HepG2 (cell line): Measurements from ENCODE around the gene DLG2. TPM values are rescaled to one million over a fixed set of nuclear protein-coding genes. Genes with fewer than 3 reads are reported as not detected.

Source experiments
- ATAC-seq: fragments of 200-7000 bp; cut with Tn5 transposase; 3 replicates; pipeline ENCODE4 v1.9.1; 2020; ENCODE audit warnings: mild to moderate bottlenecking, moderate library complexity
- BruUV-seq: library from RNA; stranded (reverse); fragments of 400-500 nt; replicated peaks from 2 replicates; lab custom pipeline; 2021; lab: Mats Ljungman, UMichigan
- CTCF ChIA-PET: fragments of 300-600 bp; formaldehyde crosslinking; extraction: SDS; loops from one replicate; lab custom pipeline; 2021; ENCODE audit warnings: low total read pairs, inconsistent platforms, low intra/inter-chr PET ratio; lab: Yijun Ruan, JAX
- POLR2A ChIA-PET: fragments of 350-600 bp; sonication (Branson Sonifier 250); formaldehyde crosslinking; loops from one replicate; lab custom pipeline; 2020; ENCODE audit warnings: antibody characterized with exemption, inconsistent platforms; lab: Yijun Ruan, JAX
- DNase-seq: peaks from one replicate; pipeline ENCODE4 v3.0.0-alpha.2; 2015; ENCODE audit warnings: low spot score
- FAIRE-seq: peaks from 3 replicates; lab custom pipeline; 2011; peaks lifted over from hg19 to GRCh38; lab: Jason Lieb, UNC
- H2AFZ ChIP-seq: one replicate; pipeline ENCODE4 v1.6.1; 2011; ENCODE audit warnings: low read length, inconsistent platforms
- H3K27ac ChIP-seq: fragments of 300-600 bp; 3 replicates; pipeline ENCODE4 v1.8.0; 2011; ENCODE audit warnings: mixed run types, mild to moderate bottlenecking, mixed read lengths, low read length, inconsistent platforms; ENCODE audit not compliant: insufficient read depth; ENCODE audit errors: extremely low read length
- H3K27me3 ChIP-seq, 2 experiments: fragments of 200-600 bp in 1 of 2; 2 replicates in 1 of 2; 3 replicates in 1 of 2; pipeline versions ENCODE4 v1.6.0 to v1.8.0; 2011; ENCODE audit warnings: low read length in 2 of 2, mild to moderate bottlenecking in 2 of 2, moderate library complexity in 2 of 2, inconsistent platforms in 1 of 2; ENCODE audit not compliant: insufficient read depth in 2 of 2, control insufficient read depth in 1 of 2
- H3K36me3 ChIP-seq, 2 experiments: fragments of 200-600 bp in 1 of 2; replicated peaks in 1 of 2; 2 replicates in 1 of 2; 3 replicates in 1 of 2; pipeline versions ENCODE4 v1.5.1 to v1.8.0; 2011; ENCODE audit warnings: low read length in 2 of 2, inconsistent platforms in 1 of 2; ENCODE audit not compliant: insufficient read depth in 2 of 2, control insufficient read depth in 1 of 2
- H3K4me1 ChIP-seq: 2 replicates; pipeline ENCODE4 v1.5.1; 2012; ENCODE audit warnings: low read length, inconsistent platforms; ENCODE audit not compliant: insufficient read depth
- H3K4me2 ChIP-seq: 2 replicates; pipeline ENCODE4 v1.6.0; 2011; ENCODE audit warnings: low read depth, low read length, inconsistent platforms
- H3K4me3 ChIP-seq, 3 experiments: fragments of 200-600 bp in 1 of 3; sonication (generic), shearing (Covaris generic) in 1 of 3; replicated peaks in 1 of 3; 2 replicates each; pipeline ENCODE4 v1.5.1; 2011 to 2016; ENCODE audit warnings: low read length in 3 of 3, inconsistent platforms in 2 of 3, low read depth in 2 of 3, mild to moderate bottlenecking in 2 of 3, control low read depth in 1 of 3, mixed read lengths in 1 of 3; ENCODE audit not compliant: insufficient read depth in 1 of 3
- H3K79me2 ChIP-seq: one replicate; pipeline ENCODE4 v1.6.1; 2011; ENCODE audit warnings: low read length, inconsistent platforms; ENCODE audit not compliant: insufficient read depth
- H3K9ac ChIP-seq: 2 replicates; pipeline ENCODE4 v1.6.0; 2011; ENCODE audit warnings: mild to moderate bottlenecking, low read depth, low read length, inconsistent platforms; ENCODE audit not compliant: insufficient read depth
- H3K9me3 ChIP-seq: 2 replicates; pipeline ENCODE4 v1.5.1; 2012; ENCODE audit warnings: mild to moderate bottlenecking, low read length
- H4K20me1 ChIP-seq: 2 replicates; pipeline ENCODE4 v1.6.0; 2011; ENCODE audit warnings: inconsistent platforms, mild to moderate bottlenecking, low read length, moderate library complexity; ENCODE audit not compliant: insufficient read depth
- HIC2 ChIP-seq: sonication (generic); formaldehyde crosslinking; IDR thresholded peaks from 2 replicates; pipeline ENCODE4 v1.9.0; 2022; ENCODE audit warnings: low read depth, missing genetic modification reagents
- MAFF ChIP-seq: IDR thresholded peaks from 2 replicates; pipeline ENCODE4 v1.6.1; 2011; ENCODE audit warnings: low read depth, low read length, improper control_type of control experiment
- PITX1 ChIP-seq: sonication (generic); formaldehyde crosslinking; IDR thresholded peaks from 2 replicates; pipeline ENCODE4 v1.5.1; 2020; ENCODE audit warnings: mild to moderate bottlenecking, missing genetic modification reagents
- POLR2AphosphoS5 ChIP-seq: IDR thresholded peaks from 2 replicates; pipeline ENCODE4 v1.6.1; 2012; ENCODE audit warnings: low read depth, low read length
- TSC22D2 ChIP-seq: sonication (generic); formaldehyde crosslinking; IDR thresholded peaks from 2 replicates; pipeline ENCODE4 v1.5.1; 2020; ENCODE audit warnings: missing genetic modification reagents, mild to moderate bottlenecking, borderline replicate concordance
- WGBS: methylation state at CpG from one replicate; pipeline ENCODE4 v1.1.6; 2017; ENCODE audit warnings: low lambda C conversion rate; 5-methylcytosine and 5-hydroxymethylcytosine counted together
- in situ Hi-C: cut with HindIII; loops from 2 replicates; pipeline ENCODE4 v1.10.0; 2017; ENCODE audit warnings: low pct_unique_long_range_greater_than_20kb; ENCODE audit not compliant: extremely low pct_ligation_motif_present
- intact Hi-C: fragments of 100-400 bp; cut with micrococcal nuclease; formaldehyde crosslinking; loops from one replicate; pipeline ENCODE4 v1.10.0; 2022; ENCODE audit not compliant: unreplicated experiment
- polyA plus RNA-seq, 8 experiments: library from polyadenylated mRNA; depleted of rRNA in 3 of 8; stranded (reverse) in 7 of 8; unstranded in 1 of 8; fragments of >200 nt; fragmentation: Illumina TruSeq in 4 of 8; extraction: Trizol in 4 of 8; gene quantifications; 2 replicates each; pipeline versions ENCODE4 v1.2.1 to v1.2.3, GENCODE V29; 2011 to 2016; ENCODE audit warnings: low read depth in 4 of 8, missing spikeins in 1 of 8, mixed read lengths in 1 of 8; ENCODE audit not compliant: insufficient read depth in 1 of 8
- total RNA-seq, 5 experiments: library from RNA; depleted of rRNA; stranded (reverse); fragments of >200 nt; fragmentation: Illumina TruSeq; extraction: Trizol; gene quantifications; 2 replicates each; pipeline ENCODE4 v1.2.3, GENCODE V29; 2016; ENCODE audit warnings: low read depth in 1 of 5

Gene DLG2
- total and polyA plus RNA-seq, 2 of the 13 experiments (the other 11 are each of a cell fraction or from before 2014, with no cell fraction given): 0.46 to 1.0 TPM

GRCh38 chr11:83663446-83663845, 1963.7 kb downstream of the DLG2 start (continued):
- TF ChIP-seq HIC2 (CRISPR knock-in tag): no peak
- no peak for TF ChIP-seq TSC22D2 (CRISPR knock-in tag)
- no peak for TF ChIP-seq PITX1
- TF ChIP-seq, all 625 proteins: peak for 0

- Histone ChIP-seq H2AFZ (no peak overlapping the region), H3K9ac (no peak overlapping the region), H3K79me2 (no peaks in the 10 kb centered on the region), H3K4me2 (no peak overlapping the region), H3K27ac (no peak overlapping the region), H3K4me3 (no peak overlapping the region), H3K36me3 (no peaks in the 10 kb centered on the region), H4K20me1 (no peaks in the 10 kb centered on the region), H3K27me3 (no peaks in the 10 kb centered on the region), H3K9me3 (no peaks in the 10 kb centered on the region), H3K4me1 (peaks cover 22% of the 10 kb centered on the region)
- POLR2A ChIA-PET: interaction anchor here (1.5 kb wide), 1 partner anchor 14 kb away, joined by 3 read pairs; no protein-coding TSS in a partner anchor
- FAIRE-seq (no peak), ATAC-seq (peak; percentile 66), DNase-seq (no peak)
- in situ Hi-C loops: no loop called here
- TF ChIP-seq MAFF: no peak
- TF ChIP-seq POLR2AphosphoS5: no peak
- no TSS peak for BruUV-seq
- intact Hi-C loops: no loop called here
- CTCF ChIA-PET: no interaction called here
- WGBS: 50% methylated on average over 1 of the region's 1 CpG
Measured at GRCh38 chr11:83662494-83662893, 1964.7 kb downstream of the DLG2 start.
